Liver (tissue), 9 donors: Measurements from ENCODE around the gene EMP3. TPM values are rescaled to one million over a fixed set of nuclear protein-coding genes. Genes with fewer than 3 reads are reported as not detected.

Source experiments
- DNase-seq: peaks from one replicate; pipeline ENCODE4 v3.0.0-alpha.2; 2017; ENCODE audit warnings: low spot score
- H3K27ac ChIP-seq, 2 donors: one replicate each; pipeline ENCODE4 v1.7.0; 2013; ENCODE audit warnings: inconsistent platforms in 2 of 2, low read length in 2 of 2, control low read depth in 1 of 2, low read depth in 1 of 2, mild to moderate bottlenecking in 1 of 2
- H3K27me3 ChIP-seq, 4 donors: one replicate each; pipeline versions ENCODE4 v1.6.1 to v1.7.0; 2013; ENCODE audit warnings: low read length in 3 of 4, inconsistent platforms in 1 of 4, mild to moderate bottlenecking in 1 of 4, moderate library complexity in 1 of 4; ENCODE audit not compliant: control insufficient read depth in 4 of 4, insufficient read depth in 4 of 4
- H3K36me3 ChIP-seq, 4 donors: one replicate each; pipeline versions ENCODE4 v1.6.1 to v1.7.0; 2013; ENCODE audit warnings: low read length in 3 of 4, mild to moderate bottlenecking in 3 of 4, low read depth in 1 of 4, moderate library complexity in 1 of 4; ENCODE audit not compliant: control insufficient read depth in 4 of 4, insufficient read depth in 3 of 4
- H3K4me1 ChIP-seq, 4 donors: one replicate each; pipeline versions ENCODE4 v1.6.1 to v1.7.0; 2013; ENCODE audit warnings: low read length in 3 of 4, mild to moderate bottlenecking in 3 of 4, moderate library complexity in 1 of 4; ENCODE audit not compliant: control insufficient read depth in 4 of 4, insufficient read depth in 4 of 4
- H3K4me3 ChIP-seq, 3 donors: one replicate each; pipeline versions ENCODE4 v1.6.1 to v1.7.0; 2013; ENCODE audit warnings: low read length in 3 of 3, control low read depth in 1 of 3, low read depth in 1 of 3, mild to moderate bottlenecking in 1 of 3
- H3K9ac ChIP-seq, 2 donors: one replicate each; pipeline ENCODE4 v1.7.0; 2013; ENCODE audit warnings: low read length in 2 of 2, mild to moderate bottlenecking in 2 of 2, moderate library complexity in 2 of 2, control low read depth in 1 of 2, low read depth in 1 of 2
- H3K9me3 ChIP-seq, 4 donors: one replicate each; pipeline versions ENCODE4 v1.6.1 to v1.7.0; 2013; ENCODE audit warnings: low read length in 3 of 4; ENCODE audit not compliant: control insufficient read depth in 4 of 4
- EGR1 ChIP-seq, 2 donors: IDR thresholded peaks; 2 replicates each; pipeline ENCODE4 v1.6.1; 2016 to 2018; ENCODE audit warnings: antibody characterized with exemption in 2 of 2, low read depth in 2 of 2
- FOXA1 ChIP-seq: IDR thresholded peaks from 2 replicates; pipeline ENCODE4 v1.6.1; 2016; ENCODE audit warnings: antibody characterized with exemption
- FOXA2 ChIP-seq: IDR thresholded peaks from 2 replicates; pipeline ENCODE4 v1.6.1; 2016; ENCODE audit warnings: antibody characterized with exemption
- GABPA ChIP-seq, 2 donors: IDR thresholded peaks in 1 of 2; conservative IDR thresholded peaks in 1 of 2; 2 replicates each; pipeline ENCODE4 v1.6.1; 2016; ENCODE audit warnings: antibody characterized with exemption in 2 of 2, mild to moderate bottlenecking in 1 of 2, moderate library complexity in 1 of 2
- HNF4A ChIP-seq, 2 donors: conservative IDR thresholded peaks; 2 replicates each; pipeline ENCODE4 v1.6.1; 2016; ENCODE audit warnings: antibody characterized with exemption in 2 of 2, mild to moderate bottlenecking in 2 of 2
- HNF4G ChIP-seq: IDR thresholded peaks from 2 replicates; pipeline ENCODE4 v1.6.1; 2016; ENCODE audit warnings: antibody characterized with exemption
- JUND ChIP-seq, 2 donors: IDR thresholded peaks; 2 replicates each; pipeline ENCODE4 v1.6.1; 2016; ENCODE audit warnings: antibody characterized with exemption in 2 of 2
- NR2F2 ChIP-seq: IDR thresholded peaks from 2 replicates; pipeline ENCODE4 v1.6.1; 2016; ENCODE audit warnings: antibody characterized with exemption
- RAD21 ChIP-seq, 2 donors: IDR thresholded peaks; 2 replicates each; pipeline ENCODE4 v1.6.1; 2016; ENCODE audit warnings: antibody characterized with exemption in 2 of 2, mild to moderate bottlenecking in 2 of 2
- RXRA ChIP-seq, 2 donors: IDR thresholded peaks; 2 replicates each; pipeline ENCODE4 v1.6.1; 2017 to 2018; ENCODE audit warnings: antibody characterized with exemption in 2 of 2, mild to moderate bottlenecking in 1 of 2
- SP1 ChIP-seq: IDR thresholded peaks from 2 replicates; pipeline ENCODE4 v1.6.1; 2018; ENCODE audit warnings: antibody characterized with exemption, mild to moderate bottlenecking
- TAF1 ChIP-seq: conservative IDR thresholded peaks from 2 replicates; pipeline ENCODE4 v1.6.1; 2016; ENCODE audit warnings: antibody characterized with exemption, mild to moderate bottlenecking
- YY1 ChIP-seq: IDR thresholded peaks from 2 replicates; pipeline ENCODE4 v1.6.1; 2016; ENCODE audit warnings: antibody characterized with exemption, mild to moderate bottlenecking
- WGBS: extraction: QIAGEN DNeasy Blood & Tissue Kit; methylation state at CpG from one replicate; pipeline ENCODE4 v1.1.7; 2013; 5-methylcytosine and 5-hydroxymethylcytosine counted together
- polyA plus RNA-seq, 2 donors: library from polyadenylated mRNA; stranded (reverse) in 1 of 2; unstranded in 1 of 2; fragments of 200-250 nt in 1 of 2; fragments of >200 nt in 1 of 2; fragmentation: Nextera tagmentation in 1 of 2; extraction: Ambion mirVana in 1 of 2; gene quantifications; one replicate each; pipeline versions ENCODE4 v1.2.1 to v1.2.3, GENCODE V29; 2013 to 2015
- total RNA-seq, 2 donors: library from RNA; depleted of rRNA; stranded (reverse); fragments of >200 nt; gene quantifications; one replicate each; pipeline ENCODE4 v1.2.3, GENCODE V29; 2014
- TF ChIP-seq, protein P1 (sequence below): IDR thresholded peaks from 2 replicates; pipeline ENCODE4 v1.6.1; 2016; ENCODE audit warnings: antibody characterized with exemption, mild to moderate bottlenecking
- TF ChIP-seq, protein P2 (sequence below): IDR thresholded peaks from 2 replicates; pipeline ENCODE4 v1.6.1; 2016; ENCODE audit warnings: antibody characterized with exemption
- TF ChIP-seq, protein P3 (sequence below): fragments of 150-350 bp; IDR thresholded peaks from 2 replicates; pipeline ENCODE4 v1.5.1; 2017; ENCODE audit warnings: improper control_type of control experiment, low read depth, low read length; ENCODE audit not compliant: missing input control
- TF ChIP-seq, protein P4 (sequence below): IDR thresholded peaks from 2 replicates; pipeline ENCODE4 v1.6.1; 2016; ENCODE audit warnings: antibody characterized with exemption
- donor health status: healthy.
- donor health status: healthy.
- donor health status: healthy.
- donor health status: healthy.
- donor health status: healthy.

Gene EMP3
- total and polyA plus RNA-seq, 4 donors = 4.5 to 16.6 (median 11.7) TPM

DNA sequence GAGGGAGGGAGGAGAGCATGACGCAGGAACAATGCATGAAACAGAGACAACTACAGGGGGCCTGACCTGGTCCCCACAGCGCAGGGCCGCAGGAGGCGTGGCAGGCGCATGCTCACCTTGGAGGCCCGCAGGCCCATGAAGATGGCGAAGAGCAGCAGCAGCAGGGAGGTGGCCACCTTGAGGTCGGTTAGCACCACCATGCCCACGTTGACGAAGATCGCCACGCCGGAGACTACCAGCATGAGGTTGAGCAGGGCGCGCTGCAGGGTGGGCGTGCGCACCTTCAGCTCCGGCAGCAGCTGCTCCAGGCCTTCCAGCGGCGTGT is 17.0 kb downstream of the EMP3 start:
- DNase-seq = no peak
- H3K4me3 ChIP-seq = no peak overlapping the region
- H3K36me3 ChIP-seq = peaks cover 0 to 8% (median 4%) of the 10 kb centered on the region in 4 donors
- H3K9me3 ChIP-seq = no peaks in the 10 kb centered on the region
- H3K4me1 ChIP-seq = no peaks in the 10 kb centered on the region
- H3K27ac ChIP-seq = no peak overlapping the region
- no peak for TF ChIP-seq JUND (IDR thresholded peaks at IDR 0.05)
- TF ChIP-seq, protein P1, sequence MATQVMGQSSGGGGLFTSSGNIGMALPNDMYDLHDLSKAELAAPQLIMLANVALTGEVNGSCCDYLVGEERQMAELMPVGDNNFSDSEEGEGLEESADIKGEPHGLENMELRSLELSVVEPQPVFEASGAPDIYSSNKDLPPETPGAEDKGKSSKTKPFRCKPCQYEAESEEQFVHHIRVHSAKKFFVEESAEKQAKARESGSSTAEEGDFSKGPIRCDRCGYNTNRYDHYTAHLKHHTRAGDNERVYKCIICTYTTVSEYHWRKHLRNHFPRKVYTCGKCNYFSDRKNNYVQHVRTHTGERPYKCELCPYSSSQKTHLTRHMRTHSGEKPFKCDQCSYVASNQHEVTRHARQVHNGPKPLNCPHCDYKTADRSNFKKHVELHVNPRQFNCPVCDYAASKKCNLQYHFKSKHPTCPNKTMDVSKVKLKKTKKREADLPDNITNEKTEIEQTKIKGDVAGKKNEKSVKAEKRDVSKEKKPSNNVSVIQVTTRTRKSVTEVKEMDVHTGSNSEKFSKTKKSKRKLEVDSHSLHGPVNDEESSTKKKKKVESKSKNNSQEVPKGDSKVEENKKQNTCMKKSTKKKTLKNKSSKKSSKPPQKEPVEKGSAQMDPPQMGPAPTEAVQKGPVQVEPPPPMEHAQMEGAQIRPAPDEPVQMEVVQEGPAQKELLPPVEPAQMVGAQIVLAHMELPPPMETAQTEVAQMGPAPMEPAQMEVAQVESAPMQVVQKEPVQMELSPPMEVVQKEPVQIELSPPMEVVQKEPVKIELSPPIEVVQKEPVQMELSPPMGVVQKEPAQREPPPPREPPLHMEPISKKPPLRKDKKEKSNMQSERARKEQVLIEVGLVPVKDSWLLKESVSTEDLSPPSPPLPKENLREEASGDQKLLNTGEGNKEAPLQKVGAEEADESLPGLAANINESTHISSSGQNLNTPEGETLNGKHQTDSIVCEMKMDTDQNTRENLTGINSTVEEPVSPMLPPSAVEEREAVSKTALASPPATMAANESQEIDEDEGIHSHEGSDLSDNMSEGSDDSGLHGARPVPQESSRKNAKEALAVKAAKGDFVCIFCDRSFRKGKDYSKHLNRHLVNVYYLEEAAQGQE = no peak
- no peak for TF ChIP-seq SP1
- TF ChIP-seq HNF4G = no peak
- no peak for TF ChIP-seq FOXA2
- TF ChIP-seq, protein P2, sequence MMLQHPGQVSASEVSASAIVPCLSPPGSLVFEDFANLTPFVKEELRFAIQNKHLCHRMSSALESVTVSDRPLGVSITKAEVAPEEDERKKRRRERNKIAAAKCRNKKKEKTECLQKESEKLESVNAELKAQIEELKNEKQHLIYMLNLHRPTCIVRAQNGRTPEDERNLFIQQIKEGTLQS = no peak
- TF ChIP-seq FOXA1 = no peak
- no peak for TF ChIP-seq TAF1
- TF ChIP-seq, protein P3, sequence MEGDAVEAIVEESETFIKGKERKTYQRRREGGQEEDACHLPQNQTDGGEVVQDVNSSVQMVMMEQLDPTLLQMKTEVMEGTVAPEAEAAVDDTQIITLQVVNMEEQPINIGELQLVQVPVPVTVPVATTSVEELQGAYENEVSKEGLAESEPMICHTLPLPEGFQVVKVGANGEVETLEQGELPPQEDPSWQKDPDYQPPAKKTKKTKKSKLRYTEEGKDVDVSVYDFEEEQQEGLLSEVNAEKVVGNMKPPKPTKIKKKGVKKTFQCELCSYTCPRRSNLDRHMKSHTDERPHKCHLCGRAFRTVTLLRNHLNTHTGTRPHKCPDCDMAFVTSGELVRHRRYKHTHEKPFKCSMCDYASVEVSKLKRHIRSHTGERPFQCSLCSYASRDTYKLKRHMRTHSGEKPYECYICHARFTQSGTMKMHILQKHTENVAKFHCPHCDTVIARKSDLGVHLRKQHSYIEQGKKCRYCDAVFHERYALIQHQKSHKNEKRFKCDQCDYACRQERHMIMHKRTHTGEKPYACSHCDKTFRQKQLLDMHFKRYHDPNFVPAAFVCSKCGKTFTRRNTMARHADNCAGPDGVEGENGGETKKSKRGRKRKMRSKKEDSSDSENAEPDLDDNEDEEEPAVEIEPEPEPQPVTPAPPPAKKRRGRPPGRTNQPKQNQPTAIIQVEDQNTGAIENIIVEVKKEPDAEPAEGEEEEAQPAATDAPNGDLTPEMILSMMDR = no peak
- no peak for TF ChIP-seq RAD21 (IDR thresholded peaks at IDR 0.05)
- no peak for TF ChIP-seq RXRA (IDR thresholded peaks at IDR 0.05)
- TF ChIP-seq GABPA (IDR thresholded peaks at IDR 0.05 in 1 of 2, conservative IDR thresholded peaks at IDR 0.05 in 1 of 2) = no peak
- TF ChIP-seq, protein P4, sequence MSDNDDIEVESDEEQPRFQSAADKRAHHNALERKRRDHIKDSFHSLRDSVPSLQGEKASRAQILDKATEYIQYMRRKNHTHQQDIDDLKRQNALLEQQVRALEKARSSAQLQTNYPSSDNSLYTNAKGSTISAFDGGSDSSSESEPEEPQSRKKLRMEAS = no peak
- H3K9ac ChIP-seq = no peak overlapping the region
- no peaks in the 10 kb centered on the region for H3K27me3 ChIP-seq
- WGBS = 96% methylated on average over 20 of the region's 20 CpGs

DNA sequence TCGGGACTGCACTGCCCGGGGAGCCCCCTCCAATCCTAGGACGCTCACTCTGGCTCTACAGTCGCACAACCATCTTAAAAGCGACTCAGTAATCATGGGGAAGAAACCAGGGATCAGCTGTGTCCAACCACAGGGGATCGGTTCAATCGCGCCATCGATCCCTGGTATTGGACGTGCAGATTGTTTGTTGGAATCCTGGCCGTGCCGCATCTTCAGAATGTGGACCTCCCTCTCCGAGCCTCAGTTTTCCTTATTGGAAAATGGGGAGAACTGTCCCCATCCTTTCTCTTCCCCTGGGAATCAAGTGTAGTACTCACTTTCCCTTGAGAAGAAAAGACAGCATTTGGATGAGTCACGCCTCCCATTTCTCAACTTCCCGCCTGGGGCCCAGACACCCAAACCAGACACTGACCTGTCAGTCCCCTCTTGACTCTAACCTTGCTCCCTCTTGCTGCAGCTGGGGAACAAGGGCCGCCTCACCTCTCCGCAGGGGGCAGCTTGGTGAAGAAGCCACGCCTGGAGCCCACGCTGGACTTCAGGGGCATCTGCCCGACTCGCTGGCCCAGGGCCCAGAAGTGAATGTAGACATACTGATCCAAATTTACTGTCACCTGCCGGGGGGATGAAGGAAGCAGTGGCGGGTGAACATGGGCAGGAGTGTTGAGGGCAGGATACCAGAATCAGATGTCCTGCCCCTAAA is 17.6 kb downstream of the EMP3 start:
- Histone ChIP-seq H3K36me3 (peaks cover 0 to 8% (median 4%) of the 10 kb centered on the region in 4 donors), H3K27me3 (no peaks in the 10 kb centered on the region), H3K4me3 (no peak overlapping the region), H3K9ac (no peak overlapping the region), H3K27ac (no peak overlapping the region), H3K9me3 (no peaks in the 10 kb centered on the region), H3K4me1 (no peaks in the 10 kb centered on the region)
- no peak for DNase-seq
- 97% methylated on average over 23 of the region's 23 CpGs for WGBS
- no peak for TF ChIP-seq RXRA (IDR thresholded peaks at IDR 0.05)
- no peak for TF ChIP-seq HNF4A (conservative IDR thresholded peaks at IDR 0.05)
- TF ChIP-seq FOXA1 = no peak
- no peak for TF ChIP-seq EGR1 (IDR thresholded peaks at IDR 0.05; ENCODE audit: low read depth in 2 of 2)
- no peak for TF ChIP-seq SP1
- no peak for TF ChIP-seq JUND (IDR thresholded peaks at IDR 0.05)
- no peak for TF ChIP-seq RAD21 (IDR thresholded peaks at IDR 0.05)
- TF ChIP-seq, protein P4 = no peak
- TF ChIP-seq, protein P3 = no peak
- TF ChIP-seq GABPA (IDR thresholded peaks at IDR 0.05 in 1 of 2, conservative IDR thresholded peaks at IDR 0.05 in 1 of 2) = no peak
- TF ChIP-seq YY1 = no peak
- no peak for TF ChIP-seq FOXA2
- no peak for TF ChIP-seq NR2F2
- TF ChIP-seq, protein P1 = no peak
